H1 (cell line): Measurements from ENCODE around the gene CYP27B1. TPM values are rescaled to one million over a fixed set of nuclear protein-coding genes. Genes with fewer than 3 reads are reported as not detected.

Experiments
- EZH2 ChIP-seq: fragments of 200-600 bp; sonication (generic); IDR thresholded peaks from 2 replicates; pipeline ENCODE4 v1.7.1; 2012; ENCODE audit warnings: low read depth, mild to moderate bottlenecking, moderate library complexity, low read length, inconsistent platforms; ENCODE audit not compliant: severe bottlenecking
- KDM1A ChIP-seq: fragments of 200-600, 300-600 bp; sonication (generic); IDR thresholded peaks from 2 replicates; pipeline ENCODE4 v1.7.1; 2016; ENCODE audit warnings: mild to moderate bottlenecking, low read length, borderline replicate concordance
- polyA plus RNA-seq, 7 experiments: library from polyadenylated mRNA; depleted of rRNA in 3 of 7; stranded (reverse) in 5 of 7; unstranded in 2 of 7; fragments of >200 nt in 5 of 7; fragments of 200-250 nt in 2 of 7; gene quantifications; 1 replicate in 5 of 7; 2 replicates in 1 of 7; 4 replicates in 1 of 7; pipeline versions ENCODE4 v1.2.1 to v1.2.3, GENCODE V29; 2011 to 2013; ENCODE audit warnings: missing spikeins in 2 of 7, mixed read lengths in 2 of 7
- total RNA-seq: library from RNA; stranded (reverse); fragmentation: NEBNext Ultra II Directional; extraction: Animal tissue kit (Norgen Biotek cat#: 25700); gene quantifications from 2 replicates; pipeline ENCODE4 v1.2.1, GENCODE V29; 2021

CYP27B1 gene
- total and polyA plus RNA-seq, 2 of the 8 experiments (the other 6 are each of a cell fraction or from before 2014, with no cell fraction given) = 2.9 to 3.3 TPM

DNA sequence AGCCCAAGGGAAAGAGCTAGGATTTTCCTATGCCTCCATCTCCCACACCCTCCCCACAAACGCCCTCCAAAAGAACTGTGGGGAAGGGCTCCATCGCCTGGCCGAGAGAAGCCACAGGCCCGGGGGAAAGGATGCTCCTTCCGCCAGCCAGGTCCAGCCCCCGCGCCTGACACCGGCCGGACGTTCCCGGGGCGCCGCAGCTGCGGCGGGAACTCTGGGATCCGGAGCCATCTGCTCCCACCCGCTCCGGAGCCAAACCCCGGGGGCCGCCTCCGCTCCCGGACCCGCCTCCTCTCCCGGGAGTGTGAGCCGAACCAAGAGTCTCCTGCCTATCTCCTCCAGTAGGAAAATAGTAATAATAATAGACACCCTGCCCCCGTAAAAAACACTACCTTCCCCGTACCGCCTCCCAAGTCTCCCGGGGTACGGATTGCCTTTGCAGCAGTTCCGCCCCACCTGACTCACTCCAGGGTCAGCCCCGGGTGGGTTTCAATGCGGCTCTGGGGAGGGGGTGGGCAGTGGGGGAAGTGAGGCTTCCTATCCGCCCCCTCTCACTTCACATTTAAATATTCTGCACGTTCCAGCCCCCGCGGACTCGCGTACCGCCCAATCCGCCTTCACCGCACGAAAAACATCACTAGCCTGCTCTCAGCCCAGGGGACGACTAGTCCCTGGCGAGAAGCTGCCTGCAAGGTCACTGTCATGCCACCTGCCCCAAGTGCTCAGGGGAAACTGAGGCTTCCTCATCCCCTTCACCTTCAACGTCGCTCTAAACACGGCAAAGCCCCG, 30.7 kb downstream of the CYP27B1 start (continued):
- TF ChIP-seq EZH2 (no peak), KDM1A (no peak)
- TF ChIP-seq, all 59 proteins: peak for 16
